T-helper 1 cell treated with Interleukin-12 subunit alpha and Interleukin-12 subunit beta and Interleukin-4 antibody, amounts not matched to agents 30 μg/mL and 1 μg/mL, for 36 hours (primary cell): ENCODE data around the gene CALB2.

Experiments used
- H3K27ac Mint-ChIP-seq: one replicate; pipeline ENCODE4 v1.8.0; 2021; ENCODE audit warnings: mild to moderate bottlenecking, mixed read lengths
- H3K27me3 Mint-ChIP-seq: one replicate; pipeline ENCODE4 v1.8.0; 2021; ENCODE audit warnings: low read depth, mixed read lengths
- H3K36me3 Mint-ChIP-seq: one replicate; pipeline ENCODE4 v1.8.0; 2021; ENCODE audit warnings: low read depth, mixed read lengths
- H3K4me1 Mint-ChIP-seq: one replicate; pipeline ENCODE4 v1.8.0; 2021; ENCODE audit warnings: low read depth, mixed read lengths
- H3K4me3 Mint-ChIP-seq: one replicate; pipeline ENCODE4 v1.8.0; 2021; ENCODE audit warnings: mild to moderate bottlenecking, moderate library complexity, mixed read lengths
- H3K9me3 Mint-ChIP-seq: one replicate; pipeline ENCODE4 v1.8.0; 2021; ENCODE audit warnings: mixed read lengths

CALB2 gene

DNA sequence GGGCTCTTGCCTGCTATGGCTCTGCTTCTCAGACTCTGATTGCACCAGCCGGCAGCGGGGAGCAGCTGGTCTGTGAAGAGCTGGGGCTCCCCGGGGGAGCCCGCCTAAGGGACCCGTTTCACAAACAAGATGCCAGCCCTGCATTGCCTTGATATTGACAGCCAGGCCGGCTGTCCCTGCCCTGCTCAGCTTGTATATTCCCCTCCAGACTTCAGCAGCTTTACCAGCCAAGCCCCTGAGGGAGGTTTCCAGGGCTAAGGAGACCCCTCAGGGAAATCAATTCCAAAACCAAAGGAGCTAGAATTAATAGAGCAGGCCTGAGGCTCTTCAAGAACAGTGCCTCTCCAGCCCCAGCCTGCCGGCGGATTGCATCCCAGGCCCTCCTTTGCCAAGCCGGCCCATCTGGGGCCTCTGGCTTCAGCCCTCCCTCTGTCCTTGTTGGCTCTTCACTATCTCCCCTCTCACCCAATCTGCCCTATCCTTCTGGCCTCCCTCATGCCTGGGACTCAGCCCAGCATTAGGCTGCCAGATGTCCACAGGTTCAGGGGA lies 5.7 kb downstream of the CALB2 start:
- Mint-ChIP-seq H3K4me3 (no peak overlapping the region), H3K36me3 (no peaks in the 10 kb centered on the region), H3K9me3 (no peaks in the 10 kb centered on the region), H3K27ac (no peak overlapping the region), H3K27me3 (no peaks in the 10 kb centered on the region), H3K4me1 (peaks cover 2% of the 10 kb centered on the region)

DNA sequence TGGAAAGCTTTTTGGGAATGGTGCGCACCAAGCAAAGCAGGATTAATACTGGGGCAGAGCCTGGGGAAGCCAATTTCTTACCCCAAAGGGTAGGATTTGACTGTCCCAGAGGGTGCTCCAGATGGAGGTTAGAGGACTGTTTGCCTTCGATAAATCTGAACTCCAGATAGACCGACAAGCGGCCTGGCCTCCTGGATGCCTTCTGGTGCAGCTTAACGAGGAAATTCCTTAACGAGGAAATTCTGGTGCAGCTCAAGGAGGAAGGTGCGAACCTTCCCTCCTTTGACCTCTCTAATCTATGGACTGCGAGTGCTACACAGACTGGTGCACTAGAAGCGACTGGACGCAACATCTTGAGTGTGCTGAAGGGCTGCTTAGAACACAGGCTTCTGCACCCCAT lies 6.5 kb downstream of the CALB2 start:
- H3K36me3 Mint-ChIP-seq: no peaks in the 10 kb centered on the region
- H3K4me1 Mint-ChIP-seq: peaks cover 7% of the 10 kb centered on the region
- H3K4me3 Mint-ChIP-seq: no peak overlapping the region
- H3K9me3 Mint-ChIP-seq: no peaks in the 10 kb centered on the region
- H3K27me3 Mint-ChIP-seq: no peaks in the 10 kb centered on the region
- no peak overlapping the region for H3K27ac Mint-ChIP-seq

- Mint-ChIP-seq H3K9me3 (no peaks in the 10 kb centered on the region), H3K27me3 (no peaks in the 10 kb centered on the region), H3K36me3 (no peaks in the 10 kb centered on the region), H3K4me3 (no peak overlapping the region), H3K4me1 (peaks cover 16% of the 10 kb centered on the region), H3K27ac (no peak overlapping the region)
Measured at GRCh38 chr16:71367241-71367976, 8.9 kb downstream of the CALB2 start.

DNA sequence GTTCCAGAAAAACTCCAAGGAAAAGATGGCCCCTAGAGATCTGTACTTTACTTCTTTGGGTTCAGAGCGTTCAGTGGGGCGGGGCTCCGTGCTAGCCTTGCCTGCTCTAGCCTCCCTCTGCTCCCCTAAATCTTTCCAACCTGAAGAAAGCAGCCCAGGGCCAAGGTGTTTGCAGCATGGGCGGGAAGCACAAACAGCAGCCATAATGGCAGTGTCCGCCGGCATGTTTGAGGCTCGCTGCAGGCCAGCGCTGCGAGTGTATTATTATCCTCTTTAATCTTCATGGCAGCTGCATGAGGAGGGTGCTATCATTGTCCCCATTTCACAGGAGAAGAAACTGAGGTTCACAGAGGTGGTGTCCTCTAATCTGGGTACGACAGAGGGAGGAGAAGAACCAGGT lies 10.4 kb downstream of the CALB2 start:
- Mint-ChIP-seq H3K36me3 (no peaks in the 10 kb centered on the region), H3K4me1 (peaks cover 16% of the 10 kb centered on the region), H3K9me3 (no peaks in the 10 kb centered on the region), H3K4me3 (no peak overlapping the region), H3K27ac (no peak overlapping the region), H3K27me3 (no peaks in the 10 kb centered on the region)

DNA sequence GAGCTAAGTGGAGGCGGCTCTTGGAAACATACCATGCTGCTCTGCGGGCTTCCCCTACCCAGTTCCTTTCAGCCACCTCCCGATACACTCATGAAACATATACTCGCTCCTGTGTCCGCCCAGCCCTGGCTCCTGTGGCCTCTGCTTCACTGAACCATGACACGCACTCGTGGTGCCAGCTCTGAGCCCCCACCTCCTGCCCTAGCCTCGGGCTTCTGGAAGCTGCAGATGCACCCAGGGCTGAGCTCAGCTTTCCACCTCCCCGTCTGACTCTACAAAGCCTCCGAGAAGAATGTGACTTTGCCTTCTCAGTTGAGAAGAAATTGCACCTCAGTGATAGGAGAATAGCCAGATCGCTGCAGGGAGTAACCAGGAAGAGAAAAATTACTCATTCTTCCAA lies 11.0 kb downstream of the CALB2 start:
- Mint-ChIP-seq H3K27ac (no peak overlapping the region), H3K4me3 (no peak overlapping the region), H3K9me3 (no peaks in the 10 kb centered on the region), H3K4me1 (peaks cover 16% of the 10 kb centered on the region), H3K27me3 (no peaks in the 10 kb centered on the region), H3K36me3 (no peaks in the 10 kb centered on the region)

DNA sequence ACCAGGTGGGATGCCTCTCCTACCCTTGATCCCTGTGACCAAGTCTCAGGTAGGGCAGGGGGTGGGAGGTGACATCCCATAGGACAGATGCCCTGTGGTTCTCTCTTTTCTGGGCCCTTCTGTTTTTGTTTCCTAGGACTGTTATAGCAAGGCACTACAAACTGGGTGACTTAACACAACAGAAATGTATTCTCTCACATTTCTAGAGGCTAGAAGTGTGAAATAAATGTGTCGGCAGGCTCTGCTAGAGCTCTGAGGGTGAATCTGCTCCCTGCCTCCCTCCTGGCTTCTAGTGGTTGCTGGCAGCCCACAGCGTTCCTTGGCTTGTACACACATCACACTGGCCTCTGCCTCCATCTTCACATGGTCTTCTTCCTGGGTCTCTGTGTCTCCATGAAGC lies 12.7 kb downstream of the CALB2 start:
- Mint-ChIP-seq H3K9me3 (no peaks in the 10 kb centered on the region), H3K27me3 (no peaks in the 10 kb centered on the region), H3K27ac (no peak overlapping the region), H3K4me3 (no peak overlapping the region), H3K36me3 (no peaks in the 10 kb centered on the region), H3K4me1 (peaks cover 16% of the 10 kb centered on the region)

DNA sequence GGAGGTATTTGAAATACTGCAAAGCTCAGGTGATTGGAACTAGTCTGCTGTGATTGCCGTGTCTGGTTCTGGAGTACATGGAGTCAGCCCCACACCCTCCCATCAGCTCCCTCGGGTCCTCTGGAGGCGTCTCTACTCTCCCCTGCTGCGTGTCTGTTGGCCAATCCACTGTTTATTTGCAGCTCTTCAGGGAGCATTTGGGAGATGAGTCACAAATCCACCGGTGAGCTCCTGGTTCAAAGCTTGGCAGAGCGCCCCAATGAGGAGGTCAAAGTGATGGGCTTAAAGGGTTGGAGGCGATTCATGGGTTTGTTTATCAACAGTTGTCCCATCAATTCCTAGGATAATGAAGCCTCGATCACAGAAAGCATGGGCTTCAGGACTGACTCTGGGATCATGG lies 14.6 kb downstream of the CALB2 start:
- Mint-ChIP-seq H3K4me3 (no peak overlapping the region), H3K4me1 (peaks cover 14% of the 10 kb centered on the region), H3K9me3 (no peaks in the 10 kb centered on the region), H3K27ac (no peak overlapping the region), H3K27me3 (no peaks in the 10 kb centered on the region), H3K36me3 (no peaks in the 10 kb centered on the region)

- H3K27ac Mint-ChIP-seq: no peak overlapping the region
- no peaks in the 10 kb centered on the region for H3K9me3 Mint-ChIP-seq
- H3K36me3 Mint-ChIP-seq: no peaks in the 10 kb centered on the region
- no peaks in the 10 kb centered on the region for H3K4me1 Mint-ChIP-seq
- H3K4me3 Mint-ChIP-seq: no peak overlapping the region
- no peaks in the 10 kb centered on the region for H3K27me3 Mint-ChIP-seq
Measured at GRCh38 chr16:71376465-71377157, 18.1 kb downstream of the CALB2 start.

GRCh38 chr16:71379711-71380110 lies 21.2 kb downstream of the CALB2 start:
- H3K4me1 Mint-ChIP-seq: no peaks in the 10 kb centered on the region
- H3K27ac Mint-ChIP-seq: no peak overlapping the region
- no peaks in the 10 kb centered on the region for H3K36me3 Mint-ChIP-seq
- H3K27me3 Mint-ChIP-seq: no peaks in the 10 kb centered on the region
- H3K9me3 Mint-ChIP-seq: no peaks in the 10 kb centered on the region
- no peak overlapping the region for H3K4me3 Mint-ChIP-seq

DNA sequence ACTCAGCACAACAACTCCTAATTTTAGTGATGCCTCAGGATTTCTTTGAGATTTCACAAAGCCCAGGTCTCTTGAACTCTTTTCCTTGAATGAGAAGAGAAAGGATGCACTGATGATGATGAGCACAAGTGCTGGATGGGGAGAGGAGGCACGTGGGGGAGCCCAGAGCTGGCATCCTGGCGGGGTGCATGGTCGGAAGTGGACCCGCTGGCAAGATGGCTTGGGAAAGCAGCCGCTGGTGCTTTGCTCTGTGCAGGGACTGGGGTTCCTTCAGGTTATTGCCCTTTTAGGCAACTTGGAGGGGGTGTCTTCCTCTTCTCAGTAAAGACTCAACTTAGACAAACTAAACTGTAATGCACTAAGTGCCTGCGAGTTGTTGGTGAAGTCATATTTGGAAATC lies 22.3 kb downstream of the CALB2 start:
- Mint-ChIP-seq H3K9me3 (no peaks in the 10 kb centered on the region), H3K27ac (no peak overlapping the region), H3K36me3 (no peaks in the 10 kb centered on the region), H3K27me3 (no peaks in the 10 kb centered on the region), H3K4me1 (no peaks in the 10 kb centered on the region), H3K4me3 (no peak overlapping the region)

- peaks cover 4% of the 10 kb centered on the region for H3K27me3 Mint-ChIP-seq
- no peaks in the 10 kb centered on the region for H3K36me3 Mint-ChIP-seq
- no peak overlapping the region for H3K4me3 Mint-ChIP-seq
- H3K27ac Mint-ChIP-seq: no peak overlapping the region
- no peaks in the 10 kb centered on the region for H3K9me3 Mint-ChIP-seq
- peaks cover 2% of the 10 kb centered on the region for H3K4me1 Mint-ChIP-seq
Measured at GRCh38 chr16:71383054-71383773, 24.7 kb downstream of the CALB2 start.

GRCh38 chr16:71384073-71384724 lies 25.7 kb downstream of the CALB2 start:
- H3K4me1 Mint-ChIP-seq: peaks cover 2% of the 10 kb centered on the region
- no peaks in the 10 kb centered on the region for H3K9me3 Mint-ChIP-seq
- peaks cover 4% of the 10 kb centered on the region for H3K27me3 Mint-ChIP-seq
- H3K27ac Mint-ChIP-seq: no peak overlapping the region
- no peaks in the 10 kb centered on the region for H3K36me3 Mint-ChIP-seq
- no peak overlapping the region for H3K4me3 Mint-ChIP-seq

- no peaks in the 10 kb centered on the region for H3K36me3 Mint-ChIP-seq
- peaks cover 2% of the 10 kb centered on the region for H3K4me1 Mint-ChIP-seq
- no peak overlapping the region for H3K27ac Mint-ChIP-seq
- H3K27me3 Mint-ChIP-seq: peaks cover 4% of the 10 kb centered on the region
- H3K4me3 Mint-ChIP-seq: no peak overlapping the region
- no peaks in the 10 kb centered on the region for H3K9me3 Mint-ChIP-seq
Measured at GRCh38 chr16:71387045-71387871, 28.7 kb downstream of the CALB2 start.

DNA sequence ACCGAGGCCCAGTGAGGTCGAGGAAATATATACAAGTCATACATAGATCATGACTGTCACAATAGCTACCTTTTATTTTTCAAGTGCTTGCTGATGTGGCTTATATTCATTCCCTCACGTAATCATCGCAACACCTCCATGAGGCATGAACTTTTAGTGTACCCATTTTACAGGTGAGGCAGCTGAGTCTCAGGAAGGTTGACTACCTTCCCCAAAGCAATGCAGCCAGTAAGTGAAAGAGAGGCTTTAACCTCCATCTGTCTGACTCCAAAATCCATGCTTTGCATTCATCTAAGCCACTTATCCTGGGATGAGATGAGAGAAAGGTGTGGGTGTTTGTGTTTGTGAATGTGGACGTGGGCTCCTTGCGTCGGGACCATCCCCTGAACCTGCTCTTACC lies 30.8 kb downstream of the CALB2 start:
- Mint-ChIP-seq H3K9me3 (no peaks in the 10 kb centered on the region), H3K27me3 (peaks cover 4% of the 10 kb centered on the region), H3K4me3 (no peak overlapping the region), H3K36me3 (no peaks in the 10 kb centered on the region), H3K4me1 (peaks cover 2% of the 10 kb centered on the region), H3K27ac (no peak overlapping the region)
